Activated naive CD8-positive, alpha-beta T cell (primary cell): ENCODE measurements around the gene NCOA1.
"Not testable (repeated sequence)": the region's sequence is repeated elsewhere in the genome, so short reads cannot be mapped to it uniquely, and the experiment has no call there.

Source experiments
- H3K27ac Mint-ChIP-seq: one replicate; pipeline ENCODE4 v1.8.0; 2021; ENCODE audit warnings: mixed read lengths
- H3K27me3 Mint-ChIP-seq: one replicate; pipeline ENCODE4 v1.8.0; 2021; ENCODE audit warnings: mixed read lengths
- H3K36me3 Mint-ChIP-seq: one replicate; pipeline ENCODE4 v1.8.0; 2021; ENCODE audit warnings: mixed read lengths
- H3K4me1 Mint-ChIP-seq: one replicate; pipeline ENCODE4 v1.8.0; 2021; ENCODE audit warnings: low read depth, mixed read lengths
- H3K4me3 Mint-ChIP-seq: one replicate; pipeline ENCODE4 v1.8.0; 2021; ENCODE audit warnings: mild to moderate bottlenecking, mixed read lengths
- H3K9me3 Mint-ChIP-seq: one replicate; pipeline ENCODE4 v1.8.0; 2021; ENCODE audit warnings: low read depth, mixed read lengths

The NCOA1 gene

GRCh38 chr2:24466871-24467870 lies 23.9 kb upstream of the NCOA1 start:
- no peaks in the 10 kb centered on the region for H3K9me3 Mint-ChIP-seq
- peaks cover 4% of the 10 kb centered on the region for H3K27me3 Mint-ChIP-seq
- H3K4me1 Mint-ChIP-seq, result no peaks in the 10 kb centered on the region
- no peak overlapping the region for H3K27ac Mint-ChIP-seq
- H3K36me3 Mint-ChIP-seq, result no peaks in the 10 kb centered on the region
- H3K4me3 Mint-ChIP-seq, result no peak overlapping the region

DNA sequence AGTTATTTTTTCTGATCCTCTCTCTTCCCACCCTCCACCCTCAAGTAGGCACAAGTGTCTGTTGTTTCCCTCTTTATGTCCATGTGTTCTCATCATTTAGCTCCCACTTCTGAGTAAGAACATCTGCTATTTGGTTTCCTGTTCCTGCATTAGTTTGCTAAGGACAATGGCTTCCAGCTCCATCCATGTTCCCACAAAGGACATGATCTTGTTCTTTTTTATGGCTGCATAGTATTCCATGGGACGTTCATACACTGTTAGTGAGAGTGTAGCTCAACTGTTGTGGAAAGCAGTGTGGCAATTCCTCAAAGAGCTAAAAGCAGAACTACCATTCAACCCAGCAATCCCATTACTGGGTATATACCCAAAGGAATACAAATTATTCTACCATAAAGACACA lies 22.6 kb upstream of the NCOA1 start:
- H3K27me3 Mint-ChIP-seq, H3K4me3 Mint-ChIP-seq, H3K36me3 Mint-ChIP-seq, H3K4me1 Mint-ChIP-seq, H3K27ac Mint-ChIP-seq, H3K9me3 Mint-ChIP-seq: not testable (repeated sequence)

DNA sequence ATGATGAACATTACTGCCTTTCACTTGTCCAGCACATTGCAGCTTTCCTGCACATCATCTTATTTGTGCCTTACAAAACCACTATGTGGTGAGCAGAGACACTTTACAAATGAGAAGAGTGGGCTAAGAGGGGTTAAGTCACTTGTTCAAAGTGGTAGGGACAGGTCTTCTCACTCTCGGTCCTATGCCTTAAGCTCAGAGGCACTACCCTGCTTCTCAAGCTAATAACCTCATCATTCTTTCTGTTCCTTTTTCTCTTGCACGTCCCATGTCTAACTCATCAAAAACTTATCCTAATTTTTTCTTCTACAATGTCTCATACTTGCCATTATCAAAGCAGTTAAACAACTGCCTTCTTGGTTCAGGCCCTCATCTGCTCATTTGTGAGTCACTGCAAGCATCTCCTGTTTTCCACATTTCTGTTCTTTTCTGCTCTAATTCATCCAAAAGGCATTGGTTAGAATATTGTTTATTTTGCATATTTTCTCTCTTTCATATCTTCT lies 21.9 kb upstream of the NCOA1 start:
- Mint-ChIP-seq H3K4me1 (no peaks in the 10 kb centered on the region), H3K27me3 (peaks cover 4% of the 10 kb centered on the region), H3K4me3 (no peak overlapping the region), H3K27ac (no peak overlapping the region), H3K9me3 (no peaks in the 10 kb centered on the region), H3K36me3 (no peaks in the 10 kb centered on the region)

DNA sequence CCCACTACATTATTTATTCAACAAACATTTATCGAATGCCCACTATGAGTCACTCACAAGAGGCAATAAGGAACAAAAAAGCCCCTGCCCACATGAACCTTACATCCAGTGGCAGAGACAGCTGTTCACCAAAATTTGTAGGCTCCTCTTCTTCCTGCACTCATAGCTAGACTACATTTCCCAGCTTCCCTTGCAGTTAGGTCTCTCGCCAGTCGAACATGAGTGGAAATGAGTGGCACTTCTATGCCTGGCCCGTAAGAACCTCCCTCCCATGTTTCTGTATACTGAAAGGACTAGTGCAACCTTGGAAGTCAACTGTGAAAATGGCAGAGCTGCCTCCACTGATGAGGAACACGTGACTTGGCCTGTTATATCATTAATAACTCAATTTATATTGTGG lies 19.4 kb upstream of the NCOA1 start:
- H3K9me3 Mint-ChIP-seq, result no peaks in the 10 kb centered on the region
- H3K36me3 Mint-ChIP-seq, result no peaks in the 10 kb centered on the region
- H3K4me3 Mint-ChIP-seq, result no peak overlapping the region
- peaks cover 4% of the 10 kb centered on the region for H3K27me3 Mint-ChIP-seq
- H3K4me1 Mint-ChIP-seq, result no peaks in the 10 kb centered on the region
- no peak overlapping the region for H3K27ac Mint-ChIP-seq

GRCh38 chr2:24472416-24472815 lies 18.6 kb upstream of the NCOA1 start:
- Mint-ChIP-seq H3K9me3 (no peaks in the 10 kb centered on the region), H3K27ac (no peak overlapping the region), H3K27me3 (no peaks in the 10 kb centered on the region), H3K4me3 (no peak overlapping the region), H3K36me3 (no peaks in the 10 kb centered on the region), H3K4me1 (no peaks in the 10 kb centered on the region)

- Mint-ChIP-seq H3K27me3 (no peaks in the 10 kb centered on the region), H3K4me3 (no peak overlapping the region), H3K27ac (no peak overlapping the region), H3K9me3 (no peaks in the 10 kb centered on the region), H3K36me3 (no peaks in the 10 kb centered on the region), H3K4me1 (no peaks in the 10 kb centered on the region)
These were observed 17.4 kb upstream of the NCOA1 start for GRCh38 chr2:24473626-24474025.

GRCh38 chr2:24474053-24474452 lies 17.0 kb upstream of the NCOA1 start:
- no peaks in the 10 kb centered on the region for H3K27me3 Mint-ChIP-seq
- H3K9me3 Mint-ChIP-seq, result no peaks in the 10 kb centered on the region
- H3K4me3 Mint-ChIP-seq, result no peak overlapping the region
- no peak overlapping the region for H3K27ac Mint-ChIP-seq
- no peaks in the 10 kb centered on the region for H3K36me3 Mint-ChIP-seq
- no peaks in the 10 kb centered on the region for H3K4me1 Mint-ChIP-seq

DNA sequence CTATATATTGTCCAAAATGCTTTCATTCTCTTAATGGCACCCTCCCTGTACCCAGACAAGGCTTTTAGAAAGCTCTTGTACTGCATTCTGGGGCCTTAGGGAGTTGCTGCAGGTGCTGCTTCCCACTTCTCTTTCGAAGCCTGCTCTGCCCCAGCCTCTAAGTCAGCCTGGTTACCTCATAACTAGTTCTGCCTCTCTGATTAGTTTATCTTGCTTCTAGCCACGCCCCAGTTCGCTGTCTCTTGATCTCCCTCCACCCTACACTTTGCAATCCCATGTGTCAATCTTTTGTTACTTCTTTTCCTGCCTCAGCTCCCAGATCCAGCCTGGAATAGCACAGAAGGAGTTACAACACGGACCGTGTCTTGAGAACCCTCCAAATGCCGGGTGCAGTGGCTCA lies 13.8 kb upstream of the NCOA1 start:
- Mint-ChIP-seq H3K9me3 (no peaks in the 10 kb centered on the region), H3K4me3 (no peak overlapping the region), H3K4me1 (no peaks in the 10 kb centered on the region), H3K27ac (no peak overlapping the region), H3K36me3 (no peaks in the 10 kb centered on the region), H3K27me3 (no peaks in the 10 kb centered on the region)

GRCh38 chr2:24478243-24478642 lies 12.8 kb upstream of the NCOA1 start:
- H3K9me3 Mint-ChIP-seq, result no peaks in the 10 kb centered on the region
- H3K4me3 Mint-ChIP-seq, result no peak overlapping the region
- H3K27me3 Mint-ChIP-seq, result no peaks in the 10 kb centered on the region
- H3K4me1 Mint-ChIP-seq, result no peaks in the 10 kb centered on the region
- H3K27ac Mint-ChIP-seq, result no peak overlapping the region
- H3K36me3 Mint-ChIP-seq, result no peaks in the 10 kb centered on the region

DNA sequence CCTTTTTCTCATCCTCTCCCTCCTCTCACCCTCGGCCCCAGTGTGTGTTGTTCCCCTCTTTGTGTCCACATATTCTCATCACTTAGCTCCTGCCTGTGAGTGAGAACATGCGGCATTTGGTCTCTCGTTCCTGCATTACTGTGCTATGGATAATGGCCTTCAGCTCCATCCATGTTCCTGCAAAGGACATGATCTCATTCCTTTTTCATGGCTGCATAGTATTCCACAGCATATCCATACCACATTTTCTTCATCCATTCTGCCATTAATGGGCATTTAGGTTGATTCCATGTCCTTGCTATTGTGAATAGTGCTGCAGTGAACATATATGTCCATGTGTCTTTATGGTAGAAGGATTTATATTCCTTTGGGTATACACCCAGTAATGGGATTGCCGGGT lies 10.8 kb upstream of the NCOA1 start:
- no peak overlapping the region for H3K4me3 Mint-ChIP-seq
- H3K9me3 Mint-ChIP-seq, result no peaks in the 10 kb centered on the region
- H3K27ac Mint-ChIP-seq, result no peak overlapping the region
- H3K4me1 Mint-ChIP-seq, result peaks cover 2% of the 10 kb centered on the region
- no peaks in the 10 kb centered on the region for H3K36me3 Mint-ChIP-seq
- no peaks in the 10 kb centered on the region for H3K27me3 Mint-ChIP-seq

GRCh38 chr2:24482251-24482971 lies 8.6 kb upstream of the NCOA1 start:
- Mint-ChIP-seq H3K27ac (no peak overlapping the region), H3K27me3 (no peaks in the 10 kb centered on the region), H3K9me3 (no peaks in the 10 kb centered on the region), H3K36me3 (no peaks in the 10 kb centered on the region), H3K4me1 (peaks cover 2% of the 10 kb centered on the region), H3K4me3 (no peak overlapping the region)

DNA sequence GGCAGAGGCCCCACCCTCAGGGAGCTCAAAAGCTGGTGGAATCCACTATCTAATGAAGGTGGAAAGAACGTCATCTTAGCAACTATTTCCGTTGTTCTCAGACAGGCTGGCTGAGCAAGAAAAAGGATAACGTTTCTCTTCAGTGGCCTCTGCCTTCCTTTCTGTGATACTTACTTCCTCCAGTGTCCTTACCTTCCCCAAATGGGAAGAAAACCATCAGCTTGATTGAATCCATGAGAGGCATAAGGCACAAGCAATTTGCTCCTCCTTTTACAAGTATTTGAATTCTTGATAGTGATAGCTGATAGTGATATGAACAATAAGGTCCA lies 8.1 kb upstream of the NCOA1 start:
- H3K36me3 Mint-ChIP-seq, result no peaks in the 10 kb centered on the region
- H3K27me3 Mint-ChIP-seq, result no peaks in the 10 kb centered on the region
- peaks cover 2% of the 10 kb centered on the region for H3K4me1 Mint-ChIP-seq
- no peak overlapping the region for H3K4me3 Mint-ChIP-seq
- H3K27ac Mint-ChIP-seq, result no peak overlapping the region
- no peaks in the 10 kb centered on the region for H3K9me3 Mint-ChIP-seq

GRCh38 chr2:24484677-24485076 lies 6.4 kb upstream of the NCOA1 start:
- H3K9me3 Mint-ChIP-seq, H3K27ac Mint-ChIP-seq, H3K36me3 Mint-ChIP-seq, H3K27me3 Mint-ChIP-seq, H3K4me3 Mint-ChIP-seq: not testable (repeated sequence)
- peaks cover 11% of the 10 kb centered on the region for H3K4me1 Mint-ChIP-seq

DNA sequence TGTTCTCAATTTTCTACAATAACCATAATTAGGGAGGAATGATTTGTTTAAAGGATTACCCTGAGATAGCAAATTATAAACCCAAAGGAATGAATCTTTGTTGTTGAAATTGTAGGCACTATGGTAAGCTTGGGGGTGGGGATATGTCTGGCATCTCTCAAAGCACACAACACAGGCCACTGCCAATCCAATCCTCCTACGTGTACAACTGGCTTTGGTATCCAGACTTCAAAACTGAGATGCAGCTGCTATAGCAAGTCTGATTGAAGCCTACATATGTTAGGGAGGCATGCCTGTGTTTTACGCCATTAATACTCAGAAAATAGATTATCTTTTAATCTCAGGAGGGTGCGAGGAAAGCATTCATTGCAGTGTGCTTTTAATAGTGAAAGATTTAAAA lies 5.9 kb upstream of the NCOA1 start:
- Mint-ChIP-seq H3K9me3 (no peaks in the 10 kb centered on the region), H3K27me3 (no peaks in the 10 kb centered on the region), H3K4me1 (peaks cover 16% of the 10 kb centered on the region), H3K36me3 (no peaks in the 10 kb centered on the region), H3K4me3 (no peak overlapping the region), H3K27ac (no peak overlapping the region)

- no peak overlapping the region for H3K27ac Mint-ChIP-seq
- no peaks in the 10 kb centered on the region for H3K36me3 Mint-ChIP-seq
These were observed 4.3 kb upstream of the NCOA1 start for GRCh38 chr2:24486636-24487205.

More at GRCh38 chr2:24486636-24487205, 4.3 kb upstream of the NCOA1 start:
- Mint-ChIP-seq H3K9me3 (no peaks in the 10 kb centered on the region), H3K4me3 (no peak overlapping the region), H3K27me3 (no peaks in the 10 kb centered on the region), H3K4me1 (peaks cover 22% of the 10 kb centered on the region)
